Measurements from ENCODE around the gene TMEM126B.
"Not testable (repeated sequence)": the region's sequence is repeated elsewhere in the genome, so short reads cannot be mapped to it uniquely, and the experiment has no call there.

TMEM126B gene

DNA sequence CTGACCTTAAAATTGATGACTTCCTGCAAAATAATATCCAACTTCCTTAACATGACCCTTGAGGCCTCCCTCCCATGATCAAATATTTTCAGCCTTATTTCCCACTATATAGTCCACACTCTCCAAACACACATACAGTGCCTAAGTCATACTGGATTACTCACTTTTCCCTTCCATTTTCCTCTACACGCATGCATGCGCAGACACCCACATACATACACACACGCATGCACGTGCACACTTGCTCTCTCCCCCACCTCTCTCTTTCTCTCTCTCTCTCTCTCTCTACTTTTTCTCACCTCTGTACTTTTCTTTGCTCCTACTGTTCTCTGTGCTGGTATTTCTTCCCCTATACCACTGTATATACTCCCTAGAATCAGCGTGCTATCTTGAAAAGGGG, 29.3 kb upstream of the TMEM126B start:
- CTCF ChIA-PET: interaction anchor here (0.7 to 1.9 kb wide), 2 partner anchors 11 to 732 kb away, joined by 3 to 4 read pairs; no protein-coding TSS in a partner anchor
- TF ChIP-seq, protein P1, sequence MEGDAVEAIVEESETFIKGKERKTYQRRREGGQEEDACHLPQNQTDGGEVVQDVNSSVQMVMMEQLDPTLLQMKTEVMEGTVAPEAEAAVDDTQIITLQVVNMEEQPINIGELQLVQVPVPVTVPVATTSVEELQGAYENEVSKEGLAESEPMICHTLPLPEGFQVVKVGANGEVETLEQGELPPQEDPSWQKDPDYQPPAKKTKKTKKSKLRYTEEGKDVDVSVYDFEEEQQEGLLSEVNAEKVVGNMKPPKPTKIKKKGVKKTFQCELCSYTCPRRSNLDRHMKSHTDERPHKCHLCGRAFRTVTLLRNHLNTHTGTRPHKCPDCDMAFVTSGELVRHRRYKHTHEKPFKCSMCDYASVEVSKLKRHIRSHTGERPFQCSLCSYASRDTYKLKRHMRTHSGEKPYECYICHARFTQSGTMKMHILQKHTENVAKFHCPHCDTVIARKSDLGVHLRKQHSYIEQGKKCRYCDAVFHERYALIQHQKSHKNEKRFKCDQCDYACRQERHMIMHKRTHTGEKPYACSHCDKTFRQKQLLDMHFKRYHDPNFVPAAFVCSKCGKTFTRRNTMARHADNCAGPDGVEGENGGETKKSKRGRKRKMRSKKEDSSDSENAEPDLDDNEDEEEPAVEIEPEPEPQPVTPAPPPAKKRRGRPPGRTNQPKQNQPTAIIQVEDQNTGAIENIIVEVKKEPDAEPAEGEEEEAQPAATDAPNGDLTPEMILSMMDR (IDR thresholded peaks at IDR 0.05; ENCODE audit: control extremely low read depth, extremely low read depth, low read depth, missing control alignments): no peak
- POLR2A ChIA-PET: no interaction called here
- no peak for DNase-seq (ENCODE audit: extremely low spot score)

DNA sequence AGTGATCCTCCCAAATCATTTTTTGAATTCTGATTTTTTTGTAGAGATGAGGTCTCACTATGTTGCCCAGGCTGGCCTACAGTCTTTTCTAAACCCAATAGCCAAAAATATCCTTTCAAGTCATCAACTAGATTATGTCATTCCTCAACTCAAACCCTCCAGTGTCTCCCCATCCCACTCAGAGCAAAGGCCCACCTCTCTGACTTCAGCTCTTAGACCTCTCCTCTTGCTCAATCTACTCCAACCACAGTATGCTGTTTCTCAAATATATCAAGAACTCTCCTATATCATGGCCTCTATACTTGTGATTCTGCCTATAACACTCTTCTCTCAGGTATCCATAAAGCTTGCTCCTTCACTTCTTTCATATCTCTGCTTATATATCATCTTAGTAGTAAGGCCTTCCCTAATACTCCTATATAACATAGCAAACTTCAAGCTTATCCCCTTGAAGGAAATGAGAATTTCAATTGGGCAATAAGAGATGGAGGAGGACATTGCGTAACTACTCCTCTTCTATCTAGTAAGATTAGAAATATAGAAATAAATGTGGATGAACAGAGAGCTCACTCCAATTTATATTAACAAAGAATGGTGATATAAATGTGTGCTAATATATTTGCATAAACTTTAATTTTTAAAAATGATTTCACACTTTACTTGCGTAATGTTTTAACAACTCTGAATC, 25.7 kb upstream of the TMEM126B start:
- TF ChIP-seq, protein P1 (IDR thresholded peaks at IDR 0.05; ENCODE audit: control extremely low read depth, extremely low read depth, low read depth, missing control alignments): no peak
- ChIA-PET CTCF (interaction anchor here (1.5 kb wide), 1 partner anchor 11 kb away, joined by 5 read pairs; no protein-coding TSS in a partner anchor), POLR2A (no interaction called here)
- no peak for DNase-seq (ENCODE audit: extremely low spot score)

DNA sequence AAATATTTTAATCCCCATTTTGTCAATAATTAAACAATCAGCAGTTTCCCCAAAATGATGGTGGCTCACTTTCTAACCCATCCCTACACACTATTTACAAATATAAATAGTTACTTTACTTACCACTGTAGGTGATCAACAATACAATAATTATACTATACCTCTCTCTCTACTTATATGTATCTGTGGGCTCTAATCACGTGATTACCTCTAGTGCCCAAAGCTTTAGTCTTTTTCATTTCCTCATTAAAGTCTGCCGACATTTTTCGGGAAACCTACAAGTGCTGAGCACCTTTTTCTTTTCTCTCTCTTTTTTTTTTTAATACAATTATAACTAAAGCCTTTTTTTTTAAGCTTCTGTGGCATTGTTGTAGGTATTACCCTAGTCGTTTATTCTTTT, 25.2 kb upstream of the TMEM126B start:
- DNase-seq (ENCODE audit: extremely low spot score): no peak
- ChIA-PET CTCF (no interaction called here), POLR2A (no interaction called here)
- TF ChIP-seq, protein P1 (IDR thresholded peaks at IDR 0.05; ENCODE audit: control extremely low read depth, extremely low read depth, low read depth, missing control alignments): no peak

DNA sequence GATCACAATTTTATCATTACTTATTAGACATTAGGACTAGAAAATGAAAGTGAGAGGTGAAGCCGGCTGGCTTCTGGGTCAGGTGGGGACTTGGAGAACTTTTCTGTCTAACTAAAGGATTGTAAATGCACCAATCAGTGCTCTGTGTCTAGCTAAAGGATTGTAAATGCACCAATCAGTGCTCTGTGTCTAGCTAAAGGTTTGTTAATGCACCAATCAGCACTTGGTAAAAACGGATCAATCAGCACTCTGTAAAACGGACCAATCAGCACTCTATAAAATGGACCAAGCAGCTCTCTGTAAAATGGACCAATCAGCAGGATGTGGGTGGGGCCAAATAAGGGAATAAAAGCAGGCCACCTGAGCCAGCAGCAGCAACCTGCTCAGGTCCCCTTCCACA, 22.2 kb upstream of the TMEM126B start:
- CTCF ChIA-PET: interaction anchor here (1.2 kb wide), 1 partner anchor 9 kb away, joined by 4 read pairs; no protein-coding TSS in a partner anchor
- DNase-seq (ENCODE audit: extremely low spot score); POLR2A ChIA-PET: not testable (repeated sequence)

DNA sequence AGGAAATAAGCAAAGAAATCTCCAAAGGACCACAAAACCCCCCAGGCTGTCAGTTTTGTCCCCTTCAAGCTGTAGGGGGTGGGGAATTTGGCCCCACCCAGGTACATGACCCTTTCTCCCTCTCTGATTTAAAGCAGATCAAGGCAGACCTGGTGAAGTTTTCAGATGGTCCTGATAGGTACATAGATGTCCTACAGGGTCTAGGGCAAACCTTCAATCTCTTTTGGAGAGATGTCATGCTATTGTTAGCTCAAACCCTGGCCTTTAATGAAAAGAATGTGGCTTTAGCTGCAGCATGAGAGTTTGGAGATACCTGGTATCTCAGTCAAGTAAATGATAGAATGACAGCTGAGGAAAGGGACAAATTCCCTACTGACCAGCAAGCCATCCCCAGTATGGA, 19.8 kb upstream of the TMEM126B start:
- POLR2A ChIA-PET; DNase-seq (ENCODE audit: extremely low spot score); CTCF ChIA-PET: not testable (repeated sequence)

DNA sequence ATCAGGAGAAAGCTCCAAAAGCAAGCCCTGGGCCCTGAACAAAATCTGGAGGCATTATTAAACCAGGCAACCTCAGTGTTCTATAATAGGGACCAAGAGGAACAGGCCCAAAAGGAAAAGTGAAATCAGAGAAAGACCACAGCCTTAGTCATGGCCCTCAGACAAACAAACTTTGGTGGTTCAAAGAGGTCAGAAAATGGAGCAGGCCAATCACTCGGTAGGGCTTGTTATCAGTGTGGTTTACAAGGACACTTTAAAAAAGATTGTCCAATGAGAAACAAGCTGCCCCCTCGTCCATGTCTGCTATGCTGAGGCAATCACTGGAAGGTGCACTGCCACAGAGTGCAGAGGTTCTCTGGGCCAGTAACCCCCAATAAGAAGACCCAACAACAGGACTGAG, 19.1 kb upstream of the TMEM126B start:
- CTCF ChIA-PET; POLR2A ChIA-PET; DNase-seq (ENCODE audit: extremely low spot score): not testable (repeated sequence)

DNA sequence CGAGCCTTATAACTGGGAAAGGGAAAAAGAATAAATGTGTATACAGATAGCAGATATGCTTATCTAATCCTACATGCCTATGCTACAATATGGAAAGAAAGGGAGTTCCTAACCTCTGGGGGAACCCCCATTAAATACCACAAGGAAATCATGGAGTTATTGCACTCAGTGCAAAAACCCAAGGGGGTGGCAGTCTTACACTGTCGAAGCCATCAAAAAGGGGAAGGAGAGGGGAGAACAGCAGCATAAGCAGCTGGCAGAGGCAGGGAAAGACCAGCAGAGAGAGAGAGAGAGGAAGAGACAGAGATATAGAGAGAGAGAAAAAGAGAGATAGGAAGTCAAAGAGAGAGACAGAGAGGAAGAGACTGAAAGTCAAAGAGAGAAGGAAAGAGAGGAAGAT, 16.8 kb upstream of the TMEM126B start:
- DNase-seq (ENCODE audit: extremely low spot score); POLR2A ChIA-PET; CTCF ChIA-PET: not testable (repeated sequence)

DNA sequence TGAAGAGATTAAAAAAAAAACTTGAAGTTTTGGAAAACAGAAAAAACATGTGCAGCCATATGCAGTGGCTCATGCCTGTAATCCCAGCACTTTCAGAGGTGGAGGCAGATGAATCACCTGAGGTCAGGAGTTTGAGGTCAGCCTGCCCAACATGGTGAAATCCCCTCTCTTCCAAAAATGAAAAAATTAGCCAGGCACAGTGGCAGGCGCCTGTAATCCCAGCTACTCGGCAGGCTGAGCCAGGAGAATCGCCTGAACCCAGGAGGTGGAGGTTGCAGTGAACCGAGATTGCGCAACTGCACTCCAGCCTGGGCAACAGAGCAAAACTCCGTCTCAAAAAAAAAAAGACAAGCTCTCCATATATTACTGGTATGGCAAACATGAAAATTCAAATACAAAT, 8.9 kb upstream of the TMEM126B start:
- POLR2A ChIA-PET: no interaction called here

DNA sequence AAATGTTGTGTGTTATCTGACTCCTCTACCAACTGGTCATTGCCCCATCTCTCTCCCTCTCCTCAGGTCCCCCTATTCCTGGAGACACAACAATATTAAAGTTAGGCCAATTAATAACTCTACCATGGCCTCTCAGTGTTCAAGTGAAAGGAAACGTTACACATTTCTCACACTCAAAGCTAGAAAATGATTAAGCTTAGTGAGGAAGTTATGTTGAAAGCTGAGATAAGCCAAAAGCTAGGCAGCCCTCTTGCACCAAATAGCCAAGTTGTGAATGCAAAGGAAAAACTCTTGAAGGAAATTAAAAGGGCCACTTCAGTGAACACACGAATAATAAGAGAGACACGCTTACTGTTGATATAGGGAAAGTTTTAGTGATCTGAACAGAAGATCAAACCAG, 8.1 kb upstream of the TMEM126B start:
- ChIA-PET CTCF (no interaction called here), POLR2A (no interaction called here)
- TF ChIP-seq, protein P1 (IDR thresholded peaks at IDR 0.05; ENCODE audit: control extremely low read depth, extremely low read depth, low read depth, missing control alignments): no peak
- DNase-seq (ENCODE audit: extremely low spot score): no peak

More for the DNA sequence above, 8.9 kb upstream of the TMEM126B start:
- CTCF ChIA-PET: no interaction called here
- TF ChIP-seq, protein P1 (IDR thresholded peaks at IDR 0.05; ENCODE audit: control extremely low read depth, extremely low read depth, low read depth, missing control alignments): no peak
- DNase-seq (ENCODE audit: extremely low spot score): no peak

Measured in GM10248 (cell line).